Stomach (tissue), 9 donors: Measurements from ENCODE around the gene MIF4GD. TPM values are rescaled to one million over a fixed set of nuclear protein-coding genes. Genes with fewer than 3 reads are reported as not detected.

Source experiments
- DNase-seq, 2 donors: peaks; one replicate each; pipeline versions ENCODE4 v3.0.0 to v3.0.0-alpha.2; 2013 to 2019
- H3K27ac ChIP-seq, 5 donors: fragments of 200-600 bp in 4 of 5; sonication (generic) in 4 of 5; one replicate each; pipeline ENCODE4 v1.5.1; 2013 to 2019; ENCODE audit warnings: mild to moderate bottlenecking in 1 of 5, moderate library complexity in 1 of 5
- H3K27me3 ChIP-seq, 3 donors: fragments of 200-600 bp; sonication (generic); one replicate each; pipeline ENCODE4 v1.5.1; 2017 to 2019; ENCODE audit warnings: mixed run types in 1 of 3
- H3K36me3 ChIP-seq, 4 donors: fragments of 200-600 bp; sonication (generic); 1 replicate in 3 of 4; 2 replicates in 1 of 4; pipeline ENCODE4 v1.5.1; 2016 to 2019
- H3K4me1 ChIP-seq, 4 donors: fragments of 200-600 bp; sonication (generic); one replicate each; pipeline ENCODE4 v1.5.1; 2016 to 2019
- H3K4me3 ChIP-seq, 4 donors: fragments of 200-600 bp; sonication (generic) in 3 of 4; one replicate each; pipeline ENCODE4 v1.5.1; 2016 to 2019; ENCODE audit warnings: mild to moderate bottlenecking in 1 of 4
- H3K9me3 ChIP-seq, 4 donors: fragments of 200-600 bp; sonication (generic); one replicate each; pipeline ENCODE4 v1.5.1; 2016 to 2019
- EP300 ChIP-seq: sonication (generic); formaldehyde crosslinking; IDR thresholded peaks from one replicate; pipeline ENCODE4 v1.6.1; 2017; ENCODE audit warnings: antibody characterized with exemption
- POLR2A ChIP-seq, 4 donors: fragments of 450-650 bp; IDR thresholded peaks; one replicate each; pipeline ENCODE4 v1.6.1; 2016; ENCODE audit warnings: antibody characterized with exemption in 4 of 4, control low read depth in 2 of 4, mild to moderate bottlenecking in 1 of 4, moderate library complexity in 1 of 4
- POLR2AphosphoS5 ChIP-seq, 3 donors: sonication (generic); formaldehyde crosslinking; IDR thresholded peaks; one replicate each; pipeline ENCODE4 v1.6.1; 2016; ENCODE audit warnings: antibody characterized with exemption in 3 of 3
- WGBS, 5 donors: extraction: QIAGEN DNeasy Blood & Tissue Kit in 3 of 5; methylation state at CpG; one replicate each; pipeline versions ENCODE4 v1.1.5 to v1.1.7; 2013 to 2018; 5-methylcytosine and 5-hydroxymethylcytosine counted together
- intact Hi-C: fragments of 100-400 bp; cut with DNase I; formaldehyde crosslinking; loops from one replicate; pipeline ENCODE4 v1.15.1; 2023; ENCODE audit warnings: low total_unique reads
- polyA plus RNA-seq, 3 donors: library from polyadenylated mRNA; stranded (reverse); fragments of 200-250 nt; gene quantifications; one replicate each; pipeline ENCODE4 v1.2.3, GENCODE V29; 2013
- total RNA-seq, 5 donors: library from RNA; depleted of rRNA; stranded (reverse); fragments of >200 nt; gene quantifications; one replicate each; pipeline versions ENCODE4 v1.1.0 to v1.2.3, GENCODE V29; 2014 to 2016
- TF ChIP-seq, protein P1 (sequence below), 7 experiments: fragments of 450-650 bp in 4 of 7; fragments of 200-600 bp in 3 of 7; sonication (generic) in 3 of 7; IDR thresholded peaks; one replicate each; pipeline ENCODE4 v1.5.1; 2016 to 2019; ENCODE audit warnings: antibody characterized with exemption in 7 of 7, control low read depth in 2 of 7, mild to moderate bottlenecking in 1 of 7
- donor health status: healthy with polysubstance abuse.
- donor health status: Bipolar disorder and iron deficiency.
- donor health status: healthy.

MIF4GD gene
- total and polyA plus RNA-seq, 8 donors: 3.5 to 14.7 (median 11.9) TPM

- Histone ChIP-seq H3K27ac (peak overlapping the region in 1 of 5 donors; percentile 18), H3K27me3 (no peaks in the 10 kb centered on the region), H3K36me3 (peaks cover 92 to 100% (median 100%) of the 10 kb centered on the region in 4 donors), H3K4me1 (peaks cover 0 to 16% (median 6%) of the 10 kb centered on the region in 4 donors), H3K4me3 (no peak overlapping the region), H3K9me3 (no peaks in the 10 kb centered on the region)
- 86 to 87% (median 87%) methylated on average over 9 of the region's 9 CpGs for WGBS, 5 donors
- no peak for TF ChIP-seq EP300
- TF ChIP-seq POLR2A (IDR thresholded peaks at IDR 0.05): no peak
- TF ChIP-seq, protein P1, sequence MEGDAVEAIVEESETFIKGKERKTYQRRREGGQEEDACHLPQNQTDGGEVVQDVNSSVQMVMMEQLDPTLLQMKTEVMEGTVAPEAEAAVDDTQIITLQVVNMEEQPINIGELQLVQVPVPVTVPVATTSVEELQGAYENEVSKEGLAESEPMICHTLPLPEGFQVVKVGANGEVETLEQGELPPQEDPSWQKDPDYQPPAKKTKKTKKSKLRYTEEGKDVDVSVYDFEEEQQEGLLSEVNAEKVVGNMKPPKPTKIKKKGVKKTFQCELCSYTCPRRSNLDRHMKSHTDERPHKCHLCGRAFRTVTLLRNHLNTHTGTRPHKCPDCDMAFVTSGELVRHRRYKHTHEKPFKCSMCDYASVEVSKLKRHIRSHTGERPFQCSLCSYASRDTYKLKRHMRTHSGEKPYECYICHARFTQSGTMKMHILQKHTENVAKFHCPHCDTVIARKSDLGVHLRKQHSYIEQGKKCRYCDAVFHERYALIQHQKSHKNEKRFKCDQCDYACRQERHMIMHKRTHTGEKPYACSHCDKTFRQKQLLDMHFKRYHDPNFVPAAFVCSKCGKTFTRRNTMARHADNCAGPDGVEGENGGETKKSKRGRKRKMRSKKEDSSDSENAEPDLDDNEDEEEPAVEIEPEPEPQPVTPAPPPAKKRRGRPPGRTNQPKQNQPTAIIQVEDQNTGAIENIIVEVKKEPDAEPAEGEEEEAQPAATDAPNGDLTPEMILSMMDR (IDR thresholded peaks at IDR 0.05): no peak
- no peak for TF ChIP-seq POLR2AphosphoS5 (IDR thresholded peaks at IDR 0.05)
- intact Hi-C loops: no loop called here
- DNase-seq: no peak
These were observed 29.5 kb downstream of the MIF4GD start for GRCh38 chr17:75241502-75241901.

DNA sequence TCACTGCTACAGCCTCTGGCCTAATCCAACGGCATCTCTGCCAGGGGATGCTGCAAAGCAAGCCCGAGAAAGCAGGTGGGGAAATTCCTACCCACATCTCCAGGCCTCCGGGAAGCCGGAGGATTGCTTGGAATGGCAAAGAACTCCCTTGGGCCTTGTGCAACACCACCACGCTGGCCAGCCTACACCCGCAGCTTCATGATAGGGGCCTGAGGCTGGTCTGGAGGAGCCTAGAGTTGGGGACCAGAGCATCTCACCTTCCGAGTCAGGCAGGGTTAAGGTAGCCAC lies 29.9 kb downstream of the MIF4GD start:
- 71 to 94% (median 91%) methylated on average over 5 to 7 of the region's 7 CpGs for WGBS, 5 donors
- Histone ChIP-seq H3K27me3 (no peaks in the 10 kb centered on the region), H3K4me1 (peaks cover 0 to 16% (median 6%) of the 10 kb centered on the region in 4 donors), H3K36me3 (peaks cover 89 to 100% (median 100%) of the 10 kb centered on the region in 4 donors), H3K4me3 (no peak overlapping the region), H3K27ac (no peak overlapping the region), H3K9me3 (no peaks in the 10 kb centered on the region)
- intact Hi-C loops: no loop called here
- TF ChIP-seq, protein P1 (IDR thresholded peaks at IDR 0.05): no peak
- no peak for TF ChIP-seq POLR2A (IDR thresholded peaks at IDR 0.05)
- no peak for TF ChIP-seq EP300
- TF ChIP-seq POLR2AphosphoS5 (IDR thresholded peaks at IDR 0.05): no peak
- no peak for DNase-seq

- peak overlapping the region in 2 of 5 donors; percentile 37 to 40 for H3K27ac ChIP-seq
These were observed 30.5 kb downstream of the MIF4GD start for GRCh38 chr17:75240394-75241142.

GRCh38 chr17:75239778-75240393 lies 31.1 kb downstream of the MIF4GD start:
- Histone ChIP-seq H3K27ac (peak overlapping the region in 1 of 5 donors; percentile 40), H3K36me3 (peaks cover 89 to 100% (median 100%) of the 10 kb centered on the region in 4 donors), H3K9me3 (no peaks in the 10 kb centered on the region), H3K4me1 (peaks cover 0 to 16% (median 6%) of the 10 kb centered on the region in 4 donors), H3K4me3 (no peak overlapping the region), H3K27me3 (no peaks in the 10 kb centered on the region)
- intact Hi-C loops: no loop called here
- DNase-seq: no peak
- WGBS, 5 donors: 85 to 93% (median 91%) methylated on average over 16 to 23 of the region's 23 CpGs
- TF ChIP-seq POLR2AphosphoS5 (IDR thresholded peaks at IDR 0.05) (no peak), POLR2A (IDR thresholded peaks at IDR 0.05) (no peak), EP300 (no peak)
- TF ChIP-seq, protein P1 (IDR thresholded peaks at IDR 0.05): no peak

More at GRCh38 chr17:75240394-75241142, 30.5 kb downstream of the MIF4GD start:
- H3K9me3 ChIP-seq: no peaks in the 10 kb centered on the region
- peak in 1 of 2 donors; percentile 51 for DNase-seq
- no peak for TF ChIP-seq POLR2AphosphoS5 (IDR thresholded peaks at IDR 0.05)
- TF ChIP-seq, protein P1 (IDR thresholded peaks at IDR 0.05): peak in 3 of 7 experiments; percentile 9 to 23 (median 21)
- intact Hi-C loops: no loop called here
- no peaks in the 10 kb centered on the region for H3K27me3 ChIP-seq
- peaks cover 89 to 100% (median 100%) of the 10 kb centered on the region in 4 donors for H3K36me3 ChIP-seq
- no peak overlapping the region for H3K4me3 ChIP-seq
- H3K4me1 ChIP-seq: peaks cover 0 to 16% (median 6%) of the 10 kb centered on the region in 4 donors
- WGBS, 5 donors: 57 to 62% (median 59%) methylated on average over 22 to 23 of the region's 23 CpGs
